ENCODE results near the gene KRT31.

DNA sequence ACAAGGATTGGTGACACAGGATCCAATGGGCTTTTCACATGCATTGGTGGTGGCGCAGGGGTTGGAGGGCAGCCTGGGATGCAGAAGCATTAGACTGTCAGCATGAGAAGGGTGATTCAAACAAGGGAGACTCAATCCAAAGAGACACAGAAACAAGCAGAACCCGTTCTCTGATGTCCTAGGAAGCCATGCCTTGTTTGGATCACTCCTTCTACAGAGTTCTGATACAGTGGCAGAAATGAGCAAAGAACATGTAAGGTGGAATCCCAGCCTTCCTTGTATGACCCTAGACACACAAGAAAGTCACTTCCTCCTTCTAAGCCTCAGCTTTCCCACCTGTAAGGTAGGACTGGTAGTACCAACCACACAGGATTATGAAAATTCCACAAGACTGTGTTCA, 33.5 kb downstream of the KRT31 start:
- TF ChIP-seq HDGF (IDR thresholded peaks at IDR 0.05; ENCODE audit: borderline replicate concordance) = no peak
- TF ChIP-seq SUZ12 (IDR thresholded peaks at IDR 0.05) = no peak
- no peak for TF ChIP-seq ZNF384 (IDR thresholded peaks at IDR 0.05)
- TF ChIP-seq ELF4 (IDR thresholded peaks at IDR 0.05) = no peak
- no peak for TF ChIP-seq TARDBP (IDR thresholded peaks at IDR 0.05)
- TF ChIP-seq BHLHE40 (IDR thresholded peaks at IDR 0.05; ENCODE audit: borderline replicate concordance) = no peak
